Measurements from ENCODE around the gene ACSL3. TPM values are rescaled to one million over a fixed set of nuclear protein-coding genes. Genes with fewer than 3 reads are reported as not detected.

The ACSL3 gene
- total RNA-seq, 1 donor from 2014 or later = 41.2 TPM

DNA sequence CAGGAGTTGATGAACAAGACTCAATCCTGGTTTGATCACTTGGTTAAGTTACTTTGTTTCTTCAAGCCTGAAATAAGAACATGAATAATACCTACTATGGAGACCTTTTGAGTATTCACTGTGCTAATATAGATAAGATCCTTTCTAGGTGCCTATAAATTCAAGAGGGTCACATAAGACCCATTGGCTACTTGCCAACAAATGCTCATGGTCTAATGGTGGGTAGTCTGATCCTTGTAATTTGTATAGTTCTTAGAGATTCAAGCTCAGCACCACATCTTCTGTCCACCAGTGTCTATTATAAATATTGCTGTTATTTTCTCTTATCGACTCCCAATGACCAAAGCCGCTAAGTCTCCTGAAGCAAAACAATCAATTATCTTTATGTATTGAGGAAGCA lies 27.4 kb upstream of the ACSL3 start:
- Mint-ChIP-seq H3K27ac (no peak overlapping the region), H3K9me3 (no peaks in the 10 kb centered on the region), H3K4me3 (no peak overlapping the region), H3K4me1 (no peaks in the 10 kb centered on the region), H3K27me3 (peaks cover 14% of the 10 kb centered on the region), H3K36me3 (ENCODE audit: low read depth) (no peaks in the 10 kb centered on the region)
- TF ChIP-seq, protein P1, sequence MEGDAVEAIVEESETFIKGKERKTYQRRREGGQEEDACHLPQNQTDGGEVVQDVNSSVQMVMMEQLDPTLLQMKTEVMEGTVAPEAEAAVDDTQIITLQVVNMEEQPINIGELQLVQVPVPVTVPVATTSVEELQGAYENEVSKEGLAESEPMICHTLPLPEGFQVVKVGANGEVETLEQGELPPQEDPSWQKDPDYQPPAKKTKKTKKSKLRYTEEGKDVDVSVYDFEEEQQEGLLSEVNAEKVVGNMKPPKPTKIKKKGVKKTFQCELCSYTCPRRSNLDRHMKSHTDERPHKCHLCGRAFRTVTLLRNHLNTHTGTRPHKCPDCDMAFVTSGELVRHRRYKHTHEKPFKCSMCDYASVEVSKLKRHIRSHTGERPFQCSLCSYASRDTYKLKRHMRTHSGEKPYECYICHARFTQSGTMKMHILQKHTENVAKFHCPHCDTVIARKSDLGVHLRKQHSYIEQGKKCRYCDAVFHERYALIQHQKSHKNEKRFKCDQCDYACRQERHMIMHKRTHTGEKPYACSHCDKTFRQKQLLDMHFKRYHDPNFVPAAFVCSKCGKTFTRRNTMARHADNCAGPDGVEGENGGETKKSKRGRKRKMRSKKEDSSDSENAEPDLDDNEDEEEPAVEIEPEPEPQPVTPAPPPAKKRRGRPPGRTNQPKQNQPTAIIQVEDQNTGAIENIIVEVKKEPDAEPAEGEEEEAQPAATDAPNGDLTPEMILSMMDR (IDR thresholded peaks at IDR 0.05) = no peak
- ChIA-PET POLR2A (no interaction called here), CTCF (no interaction called here)
- no peak for ATAC-seq (ENCODE audit: low read depth)
- intact Hi-C loops (cut with micrococcal nuclease) = no loop called here
- no peak for DNase-seq

- no peak for DNase-seq
- intact Hi-C loops (cut with micrococcal nuclease) = no loop called here
- POLR2A ChIA-PET = no interaction called here
- TF ChIP-seq, protein P1 (IDR thresholded peaks at IDR 0.05) = no peak
- Mint-ChIP-seq H3K27ac (no peak overlapping the region), H3K27me3 (peaks cover 13% of the 10 kb centered on the region), H3K4me3 (no peak overlapping the region), H3K4me1 (no peaks in the 10 kb centered on the region), H3K9me3 (no peaks in the 10 kb centered on the region), H3K36me3 (ENCODE audit: low read depth) (no peaks in the 10 kb centered on the region)
- ATAC-seq (ENCODE audit: low read depth) = no peak
- CTCF ChIA-PET = no interaction called here
Observed at GRCh38 chr2:222835143-222835822, 25.6 kb upstream of the ACSL3 start.

DNA sequence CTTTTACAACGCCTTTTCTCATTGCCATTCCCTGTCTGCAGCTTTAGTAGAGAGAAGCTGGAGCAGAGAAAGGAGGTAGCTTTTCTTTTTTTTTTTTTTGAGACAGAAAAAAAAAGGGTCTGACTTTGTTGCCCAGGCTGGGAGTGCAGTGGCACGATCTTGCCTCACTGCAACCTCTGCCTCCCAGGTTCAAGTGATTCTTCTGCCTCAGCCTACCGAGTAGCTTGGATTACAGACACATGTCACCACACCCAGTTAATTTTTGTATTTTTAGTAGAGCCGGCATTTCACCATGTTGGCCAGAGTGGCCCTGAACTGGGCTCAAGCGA lies 25.0 kb upstream of the ACSL3 start:
- CTCF ChIA-PET = no interaction called here
- ATAC-seq (ENCODE audit: low read depth) (no peak), DNase-seq (no peak)
- no peaks in the 10 kb centered on the region for H3K36me3 Mint-ChIP-seq (ENCODE audit: low read depth)
- H3K27ac Mint-ChIP-seq = no peak overlapping the region
- intact Hi-C loops (cut with micrococcal nuclease) = no loop called here
- H3K27me3 Mint-ChIP-seq = peaks cover 12% of the 10 kb centered on the region
- H3K4me3 Mint-ChIP-seq = no peak overlapping the region
- no peaks in the 10 kb centered on the region for H3K9me3 Mint-ChIP-seq
- no peaks in the 10 kb centered on the region for H3K4me1 Mint-ChIP-seq
- TF ChIP-seq, protein P1 (IDR thresholded peaks at IDR 0.05) = no peak
- POLR2A ChIA-PET = no interaction called here

DNA sequence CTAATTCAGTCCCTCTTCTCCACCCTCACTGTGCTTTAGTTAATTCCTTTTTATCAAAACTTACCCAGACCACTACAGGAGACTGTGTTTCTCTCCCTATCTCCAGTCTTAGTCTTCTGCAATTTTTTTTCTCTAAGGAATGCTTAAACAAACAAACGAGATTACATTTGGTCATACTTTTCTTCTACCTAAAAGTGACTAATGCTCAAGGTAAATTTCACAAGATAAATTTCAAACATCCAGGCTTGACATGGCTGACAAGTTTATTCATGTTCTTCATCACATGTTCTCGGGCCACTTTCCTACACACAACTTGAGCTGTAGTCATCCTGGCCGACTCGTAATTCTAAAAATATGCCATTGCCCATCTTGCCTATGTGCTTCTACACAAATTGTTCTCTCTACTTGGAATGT lies 23.2 kb upstream of the ACSL3 start:
- no peaks in the 10 kb centered on the region for H3K4me1 Mint-ChIP-seq
- H3K4me3 Mint-ChIP-seq = no peak overlapping the region
- no peaks in the 10 kb centered on the region for H3K9me3 Mint-ChIP-seq
- DNase-seq (no peak), ATAC-seq (ENCODE audit: low read depth) (no peak)
- H3K27ac Mint-ChIP-seq = no peak overlapping the region
- ChIA-PET CTCF (no interaction called here), POLR2A (no interaction called here)
- no peaks in the 10 kb centered on the region for H3K36me3 Mint-ChIP-seq (ENCODE audit: low read depth)
- TF ChIP-seq, protein P1 (IDR thresholded peaks at IDR 0.05) = no peak
- H3K27me3 Mint-ChIP-seq = peaks cover 9% of the 10 kb centered on the region
- intact Hi-C loops (cut with micrococcal nuclease) = no loop called here

DNA sequence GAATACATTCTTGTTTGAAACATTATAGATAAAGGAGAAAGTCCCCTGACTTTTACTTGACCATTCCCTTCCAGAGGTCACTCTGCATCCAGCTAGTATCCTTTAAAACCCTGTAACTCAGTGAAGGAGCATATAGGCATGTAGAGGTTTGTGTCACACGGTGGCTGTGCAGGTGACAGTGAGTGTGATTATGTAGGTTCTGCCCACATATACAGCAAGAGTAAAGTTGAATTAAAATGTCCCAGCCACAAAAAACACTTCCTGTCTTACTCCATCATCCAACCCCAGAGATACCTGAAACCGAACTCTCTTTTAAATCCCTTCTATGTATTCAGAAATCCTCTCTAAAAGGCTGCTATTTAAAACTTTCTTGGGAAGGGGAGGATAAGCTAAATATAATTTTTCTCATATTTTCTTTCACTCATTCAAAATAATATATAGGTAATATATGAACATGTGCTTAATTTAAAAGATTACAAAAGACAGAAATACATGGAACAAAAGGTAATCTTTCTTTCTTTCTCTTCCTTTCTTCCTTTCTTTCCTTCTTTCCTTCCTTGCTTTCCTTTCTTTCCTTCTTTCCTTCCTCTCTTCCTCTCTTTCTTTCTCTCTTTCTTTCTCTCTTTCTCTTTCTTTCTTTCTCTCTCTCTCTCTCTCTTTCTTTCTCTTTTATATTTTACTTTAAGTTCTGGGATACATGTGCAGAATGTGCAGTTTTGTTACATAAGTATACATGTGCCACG lies 20.6 kb upstream of the ACSL3 start:
- ChIA-PET POLR2A (no interaction called here), CTCF (no interaction called here)
- no peak overlapping the region for H3K4me3 Mint-ChIP-seq
- H3K27ac Mint-ChIP-seq = no peak overlapping the region
- TF ChIP-seq, protein P1 (IDR thresholded peaks at IDR 0.05) = no peak
- no peaks in the 10 kb centered on the region for H3K36me3 Mint-ChIP-seq (ENCODE audit: low read depth)
- DNase-seq = no peak
- ATAC-seq (ENCODE audit: low read depth) = no peak
- H3K27me3 Mint-ChIP-seq = peaks cover 19% of the 10 kb centered on the region
- no peaks in the 10 kb centered on the region for H3K9me3 Mint-ChIP-seq
- intact Hi-C loops (cut with micrococcal nuclease) = no loop called here
- H3K4me1 Mint-ChIP-seq = no peaks in the 10 kb centered on the region
